HG02642 (cell line): ENCODE data around the gene NUDT16L1.
"Not testable (repeated sequence)": the region's sequence is repeated elsewhere in the genome, so short reads cannot be mapped to it uniquely, and the experiment has no call there.

Experiments
- ATAC-seq: cut with Tn5 transposase; IDR thresholded peaks from one replicate; pipeline ENCODE4 v1.9.1; 2021; ENCODE audit warnings: mild to moderate bottlenecking; ENCODE audit not compliant: unreplicated experiment, poor library complexity

The NUDT16L1 gene

DNA sequence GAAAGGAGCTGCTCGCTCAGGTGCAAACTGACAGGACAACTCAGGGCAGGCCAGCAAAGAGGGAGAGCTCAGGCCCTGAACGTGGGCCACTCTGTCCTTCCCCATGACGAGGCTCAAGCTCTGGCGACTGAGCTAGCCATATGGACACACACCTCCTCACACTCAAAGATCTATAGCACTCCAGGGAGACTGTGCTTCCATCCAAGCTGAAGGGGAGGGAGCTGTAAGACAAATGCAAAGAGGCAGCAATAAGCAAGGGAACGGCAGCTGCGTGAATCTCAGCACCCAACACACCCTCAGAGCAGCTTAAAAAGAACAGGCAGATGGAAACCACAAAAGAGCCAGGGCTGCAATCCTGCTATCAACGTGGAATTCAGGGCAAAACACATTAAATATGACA, 13.5 kb downstream of the NUDT16L1 start:
- ATAC-seq, result no peak

DNA sequence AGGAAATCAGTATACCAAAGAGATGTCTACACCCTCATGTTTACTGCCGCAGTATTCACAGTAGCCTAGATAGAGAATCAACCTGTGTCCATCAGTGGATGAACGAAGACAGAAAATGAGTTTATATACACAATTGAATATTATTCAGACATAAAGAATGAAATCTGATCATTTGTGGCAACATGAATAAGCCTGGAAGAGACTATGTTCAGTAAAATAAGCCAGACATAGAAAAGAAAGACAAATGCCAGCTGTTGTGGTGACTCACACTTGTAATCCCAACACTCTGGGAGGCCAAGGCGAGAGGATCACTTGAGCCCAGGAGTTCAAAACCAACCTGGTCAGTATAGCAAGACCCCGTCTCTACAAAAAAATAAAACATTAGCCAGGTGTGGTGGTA, 16.1 kb downstream of the NUDT16L1 start:
- no peak for ATAC-seq

DNA sequence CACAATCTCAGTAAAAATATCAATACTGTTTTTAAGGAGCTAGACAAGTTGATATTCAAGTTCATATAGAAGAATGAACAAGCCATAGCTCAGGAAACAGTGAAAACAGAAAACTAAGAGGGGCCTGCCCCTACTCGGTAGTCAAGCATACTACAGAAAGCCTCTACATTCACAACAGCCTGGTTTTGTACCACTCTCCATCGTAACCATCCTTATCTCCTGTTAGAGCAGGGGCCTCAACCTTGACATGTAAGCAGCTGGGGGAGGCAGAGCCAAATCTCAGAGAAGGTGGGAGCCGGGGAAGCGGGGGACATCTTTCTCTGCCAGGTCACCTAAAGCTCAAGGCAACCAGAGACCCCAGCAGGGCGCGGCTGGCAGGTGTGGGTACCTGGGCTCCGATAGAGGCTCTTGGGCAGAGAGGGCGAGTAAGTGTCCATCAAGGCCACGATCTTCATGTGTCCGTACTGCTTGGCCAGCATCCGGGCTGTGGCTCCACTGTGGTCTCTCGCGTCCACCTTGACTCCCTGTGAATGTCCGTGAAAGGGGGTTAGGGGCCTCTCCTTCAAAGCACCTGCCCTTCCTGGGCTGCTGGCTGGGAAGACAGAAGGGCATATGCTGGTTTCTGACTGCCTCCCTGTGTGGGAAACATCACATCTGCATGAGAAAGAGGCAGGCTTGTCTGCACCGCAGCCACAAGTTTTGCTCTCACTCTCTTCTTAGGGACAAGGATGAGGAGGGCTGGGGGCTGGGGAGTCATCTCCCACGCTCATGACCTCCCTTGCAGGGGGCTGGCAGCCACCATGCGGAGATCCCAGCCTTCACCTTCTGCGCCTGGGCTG, 20.5 kb downstream of the NUDT16L1 start:
- no peak for ATAC-seq

DNA sequence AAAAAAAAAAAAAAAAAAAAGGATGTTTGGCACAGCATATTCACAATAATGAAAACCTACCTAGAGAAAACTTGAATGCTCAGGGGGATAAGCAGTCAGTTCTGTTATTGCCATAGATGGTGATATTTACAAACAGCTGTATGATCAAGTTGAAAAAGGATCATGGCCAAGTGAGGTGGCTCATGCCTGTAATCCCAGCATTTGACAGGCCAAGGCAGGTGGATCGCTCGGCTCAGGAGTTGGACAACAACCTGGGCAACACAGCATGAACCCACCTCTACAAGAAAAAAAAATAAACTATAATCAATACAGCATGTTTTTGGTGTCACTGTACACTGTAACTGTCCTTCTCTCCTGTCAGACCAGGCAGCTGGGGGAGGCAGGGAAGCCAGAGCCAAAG, 21.6 kb downstream of the NUDT16L1 start:
- ATAC-seq, result no peak

DNA sequence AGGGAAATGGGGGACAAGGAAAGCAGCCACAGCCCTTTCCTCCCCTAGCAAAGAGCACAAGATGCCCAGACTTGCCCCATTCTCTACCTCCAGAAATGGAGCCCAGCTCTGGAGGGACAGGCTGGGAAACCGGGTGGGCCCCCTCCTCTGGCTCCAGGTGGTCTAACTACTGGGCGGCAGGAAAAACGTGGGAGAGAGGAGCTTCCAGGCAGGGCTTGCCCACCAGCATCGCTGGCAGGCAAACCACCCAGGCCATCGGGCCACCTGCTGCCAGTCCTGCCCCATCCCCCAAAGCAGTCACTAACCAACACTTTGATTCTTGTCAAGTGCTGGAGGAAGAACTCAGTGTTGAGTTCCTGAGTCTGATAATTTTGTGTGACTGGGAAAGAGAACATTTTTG, 25.1 kb downstream of the NUDT16L1 start:
- no peak for ATAC-seq

DNA sequence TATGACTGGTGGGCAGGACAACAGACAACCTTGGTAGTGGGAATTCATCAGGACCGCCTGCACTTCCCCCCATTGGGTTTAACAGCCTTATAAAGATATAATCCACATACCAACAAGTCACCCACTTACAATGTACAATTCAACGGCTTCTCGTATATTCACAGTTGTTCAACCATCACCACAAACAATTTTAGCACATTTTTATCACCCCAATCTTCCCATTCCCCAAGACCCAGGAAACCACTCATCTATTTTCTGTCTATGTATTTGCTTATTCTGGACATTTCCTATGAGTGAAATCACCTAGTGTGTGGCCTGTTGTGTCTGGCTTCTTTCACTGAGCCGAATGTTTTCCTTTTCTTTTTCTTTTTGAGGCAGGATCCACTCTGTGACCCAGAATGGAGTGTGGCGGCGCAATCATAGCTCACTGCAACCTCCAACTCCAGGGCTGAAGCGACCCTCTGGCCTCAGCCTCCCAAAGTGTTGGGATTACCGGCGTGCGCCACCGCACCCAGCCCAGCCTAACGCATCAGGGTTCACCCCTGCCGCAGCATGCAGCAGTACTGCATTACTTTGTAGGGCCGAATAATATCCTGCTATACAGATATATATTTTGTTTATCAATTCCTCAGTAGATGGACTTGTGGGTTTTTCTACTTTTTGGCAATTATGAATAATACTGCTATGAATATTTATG, 29.9 kb downstream of the NUDT16L1 start:
- no peak for ATAC-seq

DNA sequence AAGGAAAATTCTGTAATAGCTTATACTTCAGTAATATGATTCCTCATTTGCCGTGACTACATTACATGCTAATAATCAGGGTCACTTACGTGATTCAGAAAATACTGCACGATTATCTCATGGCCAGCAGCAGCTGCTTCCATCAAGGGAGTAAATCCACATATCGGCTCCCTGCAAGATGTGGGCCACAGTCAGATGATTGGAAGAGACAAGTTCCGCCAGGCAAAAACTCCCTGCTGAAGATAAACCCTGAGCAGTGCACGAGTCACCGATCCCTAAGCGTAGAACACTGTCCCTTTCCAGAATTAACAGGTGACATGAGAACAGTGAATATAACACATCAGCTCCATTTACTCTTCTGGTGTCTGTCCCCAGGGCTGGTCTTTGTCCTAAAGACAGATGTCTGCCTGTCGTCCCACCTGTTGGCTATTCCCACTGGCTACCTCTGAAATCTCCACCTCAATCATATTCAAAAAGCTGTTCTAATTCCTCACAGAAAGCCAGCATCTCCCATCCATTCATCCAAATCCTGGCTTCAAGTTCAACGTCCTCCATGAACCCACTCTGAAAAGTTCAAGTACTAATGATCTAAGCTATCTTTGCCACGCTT, 31.4 kb downstream of the NUDT16L1 start:
- no peak for ATAC-seq

DNA sequence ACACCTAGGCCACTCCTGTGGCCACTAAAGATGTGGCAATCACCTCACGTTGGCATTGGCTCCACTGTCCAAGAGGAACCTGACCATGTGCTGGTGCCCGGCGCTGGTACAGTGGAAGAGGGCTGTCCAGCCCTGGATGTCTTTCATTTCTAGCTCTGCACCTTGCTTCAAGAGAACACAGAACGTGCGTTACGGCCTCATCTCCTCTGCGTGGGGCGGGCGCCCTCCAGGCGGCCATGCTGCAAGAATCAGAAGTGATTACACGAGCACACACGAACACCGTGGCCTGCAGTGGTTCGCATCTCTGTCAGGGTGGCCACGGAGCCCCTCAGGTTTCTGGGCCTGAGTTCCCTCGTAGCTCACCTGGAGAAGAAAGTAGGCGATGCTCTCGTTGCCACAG, 33.3 kb downstream of the NUDT16L1 start:
- ATAC-seq, result no peak

DNA sequence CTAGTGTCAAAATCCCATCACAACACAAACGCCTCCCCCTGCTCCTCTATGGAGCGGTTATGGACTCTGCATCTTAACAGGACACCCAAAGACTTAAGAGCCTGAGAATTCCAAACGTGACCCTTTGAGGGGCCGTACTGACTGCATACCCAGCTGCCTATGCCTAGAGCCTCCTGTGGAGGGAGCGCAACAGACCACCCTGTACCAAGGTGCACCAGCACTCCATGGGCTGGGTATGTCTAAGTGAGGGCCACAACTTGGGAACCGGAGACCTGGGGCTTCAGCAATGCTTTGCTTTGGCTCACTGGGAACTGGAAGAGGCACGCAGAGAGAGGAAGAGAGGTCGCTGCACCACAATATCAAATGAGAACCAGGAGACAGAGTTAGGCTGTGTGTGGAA, 35.3 kb downstream of the NUDT16L1 start:
- no peak for ATAC-seq

DNA sequence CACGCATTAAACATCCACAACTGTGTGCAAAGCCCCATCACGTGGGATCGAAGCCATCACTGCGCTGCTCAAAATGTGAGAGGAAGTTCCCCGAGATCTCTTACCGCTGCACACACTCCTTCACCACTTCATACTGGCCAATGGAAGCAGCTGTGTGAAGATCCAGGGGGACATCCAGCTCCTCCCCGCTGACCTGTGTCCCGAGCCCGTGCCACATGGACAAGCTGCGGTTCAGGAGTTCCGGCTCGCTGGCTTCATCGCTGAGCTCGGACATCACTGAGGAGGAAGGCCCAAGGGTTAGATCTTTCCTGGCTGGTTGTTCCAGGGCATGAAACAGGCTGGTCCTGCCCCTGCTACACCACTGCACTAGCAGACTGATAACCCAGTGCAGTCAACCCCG, 36.5 kb downstream of the NUDT16L1 start:
- ATAC-seq, result no peak

DNA sequence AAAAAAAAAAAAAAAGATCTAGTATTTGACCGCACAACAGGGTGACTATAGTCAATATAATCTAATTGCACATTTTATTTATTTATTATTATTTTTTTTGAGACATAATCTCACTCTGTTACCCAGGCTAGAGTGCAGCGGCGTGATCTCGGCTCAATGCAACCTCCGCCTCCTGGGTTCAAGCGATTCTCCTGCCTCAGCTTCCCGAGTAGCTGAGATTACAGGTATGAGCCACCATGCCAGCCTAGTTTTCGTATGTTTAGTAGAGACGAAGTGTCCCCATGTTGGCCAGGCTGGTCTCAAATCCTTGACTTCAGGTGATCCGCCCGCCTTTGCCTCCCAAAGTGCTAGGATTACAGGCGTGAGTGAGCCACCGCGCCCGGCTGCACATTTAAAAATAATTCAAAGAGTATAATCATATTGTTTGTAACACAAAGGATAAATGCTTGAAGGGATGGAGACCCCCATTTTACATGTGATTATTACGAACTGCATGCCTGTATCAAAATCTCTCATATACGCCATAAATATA, 39.9 kb downstream of the NUDT16L1 start:
- no peak for ATAC-seq

DNA sequence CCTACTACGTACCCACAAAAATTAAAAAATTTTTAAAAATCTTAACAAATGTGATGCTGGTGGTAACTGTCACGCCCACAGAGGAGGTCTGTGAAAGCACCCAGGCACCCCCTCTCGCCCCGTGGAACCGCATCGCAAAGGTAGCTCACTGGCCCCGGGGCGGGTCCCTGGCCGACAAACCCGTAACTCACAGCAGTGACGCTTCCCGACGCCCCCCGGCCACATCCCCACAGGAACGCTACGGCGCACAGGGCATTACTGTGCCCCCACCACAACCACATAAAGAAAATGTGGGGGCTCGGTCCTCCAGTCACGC, 40.3 kb downstream of the NUDT16L1 start:
- no peak for ATAC-seq

DNA sequence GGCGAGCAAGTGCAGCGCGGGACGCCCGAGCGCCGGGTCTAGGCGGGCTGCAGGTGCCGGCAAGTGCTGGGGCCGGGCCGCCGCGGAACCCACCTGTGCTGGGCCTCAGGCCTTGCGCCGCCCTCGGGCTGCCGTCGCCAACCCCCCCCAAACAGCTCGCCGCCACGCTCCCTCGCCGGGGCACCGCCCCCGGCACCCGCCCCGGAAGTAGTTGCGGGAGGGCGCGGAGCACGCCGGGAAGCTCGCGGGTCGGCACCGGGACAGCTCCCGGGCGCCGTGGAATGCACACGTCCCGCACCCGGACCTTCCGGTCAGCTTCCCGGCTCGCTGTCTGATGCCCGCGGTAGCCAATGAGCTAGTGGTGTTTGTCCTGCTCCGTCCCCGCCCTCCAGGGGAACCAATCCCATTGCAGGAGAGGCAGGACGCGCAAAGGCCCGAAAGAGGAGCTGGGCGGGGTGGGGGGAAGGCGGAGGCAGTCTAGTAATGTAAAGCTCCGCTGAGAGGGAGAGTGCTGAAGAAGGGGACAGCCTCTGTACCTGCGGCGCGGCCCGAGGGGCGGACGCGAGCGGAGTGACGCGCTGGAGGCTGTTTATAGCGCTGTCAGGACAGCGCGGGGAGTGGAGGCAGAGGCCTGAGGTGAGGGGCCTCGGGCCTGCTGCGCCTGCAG, 40.8 kb downstream of the NUDT16L1 start, which contains the start of the genes ANKS3 and DNAAF8:
Gene ANKS3 (minus strand): TSS at position 209 of the 667 bp plus-strand sequence. CDS start 4,122 bp downstream, outside the sequence.
Gene DNAAF8 (plus strand): TSS at position 475 of the 667 bp plus-strand sequence. CDS start 1,978 bp downstream, outside the sequence.
- peak; percentile 82 for ATAC-seq

DNA sequence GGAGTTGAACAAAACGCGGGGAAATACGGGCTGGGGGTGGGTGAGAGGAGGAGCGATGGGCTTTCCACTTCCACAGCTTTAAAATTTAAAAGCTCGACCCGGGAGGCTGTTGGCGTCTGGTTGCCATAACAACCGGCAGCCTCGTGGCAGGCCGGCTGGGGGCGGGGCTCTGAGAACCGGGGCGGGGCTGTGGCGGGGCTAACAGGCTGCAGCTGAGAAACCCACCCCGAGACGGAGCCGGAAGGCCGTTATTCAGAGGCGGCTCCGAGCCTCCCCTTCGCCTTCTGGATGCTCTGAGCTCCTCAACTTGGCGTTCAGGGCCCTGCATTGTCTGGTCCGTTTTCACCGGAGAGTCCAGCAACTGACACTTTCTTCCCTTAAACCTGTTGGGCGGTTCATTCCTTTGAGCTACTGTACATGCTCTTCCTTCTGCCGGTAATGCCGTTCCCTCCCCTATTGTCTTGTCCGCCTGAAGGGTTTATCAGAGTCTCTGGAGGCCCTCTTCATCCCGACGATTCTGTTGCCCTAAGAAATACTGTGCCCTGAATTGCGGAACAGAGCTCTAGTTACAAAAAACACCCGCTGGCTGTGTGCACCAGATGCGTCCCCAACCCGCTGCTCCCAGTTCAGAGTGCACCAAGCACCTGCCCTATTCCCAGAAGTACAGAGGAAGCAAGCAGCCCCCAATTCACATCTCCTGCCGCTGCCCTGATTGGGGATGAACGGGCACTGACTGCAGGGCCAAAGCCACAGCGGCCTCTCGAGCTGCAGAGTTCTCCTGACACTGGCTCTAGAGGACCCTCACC, 41.6 kb downstream of the NUDT16L1 start:
- ATAC-seq, result peak; percentile 67

DNA sequence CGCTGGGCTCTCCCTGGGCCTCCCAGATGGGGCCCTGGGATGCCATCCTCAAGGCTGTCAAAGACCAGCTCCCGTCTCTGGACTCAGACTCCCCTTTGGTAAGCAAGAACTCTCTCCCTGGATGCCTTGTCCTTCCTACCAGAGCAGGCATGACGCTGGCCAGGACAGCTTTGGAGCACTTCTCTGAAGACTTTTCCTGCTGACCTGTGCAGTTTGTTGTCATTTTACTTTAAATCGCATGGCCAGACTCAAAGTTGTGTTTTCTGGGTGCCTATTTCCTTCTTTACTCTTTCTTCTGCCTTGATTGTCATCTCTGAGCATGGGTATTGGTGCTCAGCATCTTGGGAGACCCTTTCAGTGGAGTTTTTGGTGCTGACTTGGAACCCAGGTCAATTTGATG, 43.2 kb downstream of the NUDT16L1 start:
- no peak for ATAC-seq

DNA sequence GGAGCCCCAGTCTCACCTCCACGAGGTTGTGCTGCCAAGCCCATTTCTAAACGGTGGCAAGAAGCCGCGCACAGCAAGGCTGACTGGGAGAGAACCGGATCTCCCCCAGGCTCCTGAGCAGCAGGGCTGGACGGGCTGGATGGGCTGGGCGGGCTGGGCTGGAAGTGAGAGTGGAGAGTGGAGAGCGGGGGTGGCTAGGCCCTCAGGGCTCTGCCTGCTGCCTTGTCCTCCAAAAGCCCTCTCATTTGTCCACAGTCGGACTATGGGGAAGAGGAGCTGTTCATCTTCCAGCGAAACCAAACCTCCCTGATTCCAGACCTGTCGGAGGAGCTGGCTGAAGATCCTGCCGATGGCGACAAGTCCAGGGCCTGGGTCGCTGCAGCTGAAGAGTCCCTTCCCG, 44.2 kb downstream of the NUDT16L1 start:
- no peak for ATAC-seq

DNA sequence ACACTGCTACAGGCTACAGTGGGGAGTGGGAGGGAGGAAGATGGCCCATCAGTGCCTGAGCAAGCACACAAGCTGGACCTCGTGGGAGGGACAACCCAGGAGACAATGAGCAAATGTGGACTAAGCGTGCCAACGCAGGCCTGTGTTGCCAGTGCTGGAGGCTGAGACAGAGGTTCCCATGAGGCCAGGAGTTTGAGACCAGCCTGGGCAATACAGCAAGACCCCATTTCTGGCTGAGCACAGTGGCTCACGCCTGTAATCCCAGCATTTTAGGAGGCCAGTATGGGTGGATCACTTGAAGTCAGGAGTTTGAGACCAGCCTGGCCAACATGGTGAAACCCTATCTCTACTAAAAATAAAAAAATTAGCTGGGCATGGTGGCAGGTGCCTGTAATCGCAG, 45.0 kb downstream of the NUDT16L1 start:
- not testable (repeated sequence) for ATAC-seq

DNA sequence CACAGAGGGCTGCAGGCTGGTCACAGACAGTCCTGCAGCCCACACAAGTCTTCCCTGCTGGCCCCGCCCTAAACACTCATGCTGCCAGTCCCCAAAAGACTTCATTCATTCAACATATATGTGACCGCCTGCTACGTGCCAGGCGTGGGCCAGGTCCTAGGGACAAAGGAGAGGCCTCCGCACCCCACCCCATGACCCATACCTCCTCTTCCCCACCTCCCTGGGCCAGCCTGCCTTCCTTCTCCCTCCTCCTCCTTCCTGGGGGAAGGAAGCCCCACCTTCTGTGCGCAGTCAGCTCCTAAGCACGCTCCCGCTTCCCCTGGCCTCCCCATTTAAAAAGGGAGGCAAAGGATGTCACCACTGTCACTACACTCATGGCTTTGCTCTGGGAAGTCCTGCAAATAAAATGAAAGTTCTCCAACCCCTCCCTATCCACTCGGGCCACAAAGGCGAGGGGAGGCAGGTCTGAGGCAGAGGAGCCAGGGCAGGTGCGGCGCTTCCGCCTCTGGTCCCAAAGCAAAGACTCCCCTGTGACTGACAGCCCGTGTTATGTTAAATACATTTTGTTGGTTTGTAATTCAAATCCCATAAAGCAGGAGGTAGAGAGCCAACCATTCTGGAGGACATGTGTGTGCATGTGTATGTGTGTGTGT, 50.0 kb downstream of the NUDT16L1 start:
- no peak for ATAC-seq

DNA sequence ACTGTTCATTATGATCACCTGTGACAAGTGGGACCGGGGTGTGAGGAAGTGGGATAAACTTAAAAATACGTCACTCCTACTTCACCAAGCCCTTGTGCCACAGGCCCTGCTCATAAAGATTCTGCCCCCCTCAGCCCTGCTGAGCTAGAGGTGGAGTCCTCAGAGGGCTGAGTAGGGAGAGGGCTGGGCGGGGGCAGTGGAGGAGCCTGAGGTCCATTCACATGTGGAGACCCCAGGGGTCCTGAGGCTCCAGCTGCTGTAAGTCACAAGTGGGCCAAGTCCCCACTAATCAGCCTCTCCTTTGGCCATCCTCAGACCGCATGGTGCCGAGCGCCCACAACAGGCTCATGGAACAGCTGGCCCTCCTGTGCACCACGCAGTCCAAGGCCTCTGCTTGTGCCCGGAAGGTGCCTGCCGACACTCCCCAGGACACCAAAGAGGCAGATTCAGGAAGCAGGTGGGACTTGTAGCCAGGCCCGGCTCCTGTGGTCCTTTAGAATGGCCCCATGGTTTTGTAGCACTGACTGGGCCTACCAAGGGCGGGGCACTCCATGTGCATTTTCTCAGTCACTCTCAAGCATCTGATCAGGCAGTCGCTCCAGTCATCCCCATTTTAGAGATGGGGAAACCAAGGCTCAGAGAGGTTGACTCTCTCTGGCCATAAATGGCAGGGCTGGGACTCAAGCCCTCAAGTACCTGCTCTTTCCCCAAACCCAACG, 51.4 kb downstream of the NUDT16L1 start:
- ATAC-seq, result no peak
